ENCODE measurements around the gene TMEM207.

The TMEM207 gene

GRCh38 chr3:190397889-190398288 is 51.8 kb downstream of the TMEM207 start:
- Histone ChIP-seq H4K12ac (ENCODE audit: low read depth, low read length) (no peak overlapping the region), H3K4me1 (ENCODE audit: control insufficient read depth in 1 of 2, insufficient read depth in 2 of 2, low read length in 2 of 2) (no peaks in the 10 kb centered on the region), H2BK12ac (ENCODE audit: low read length) (no peak overlapping the region), H2AK5ac (ENCODE audit: low read length) (no peak overlapping the region), H3K14ac (ENCODE audit: low read length) (no peak overlapping the region), H3K4me3 (ENCODE audit: low read depth, low read length) (no peak overlapping the region), H3K4ac (ENCODE audit: low read depth, low read length) (no peak overlapping the region), H3K18ac (ENCODE audit: low read length) (no peak overlapping the region), H4K8ac (ENCODE audit: low read depth, low read length) (no peak overlapping the region), H3K9ac (ENCODE audit: low read length) (no peak overlapping the region), H3K4me2 (ENCODE audit: low read length) (no peak overlapping the region), H3K79me1 (ENCODE audit: low read length) (no peaks in the 10 kb centered on the region), H2BK120ac (ENCODE audit: insufficient read depth, low read length, poor library complexity) (no peak overlapping the region), H3K36me3 (ENCODE audit: control insufficient read depth in 1 of 2, insufficient read depth in 2 of 2, low read length in 2 of 2) (no peaks in the 10 kb centered on the region), H3K79me2 (ENCODE audit: control insufficient read depth, insufficient read depth, low read length, poor library complexity) (no peaks in the 10 kb centered on the region), H3K9me3 (ENCODE audit: insufficient read depth, low read depth, low read length) (no peaks in the 10 kb centered on the region), H3K27ac (ENCODE audit: low read depth, low read length) (no peak overlapping the region), H2BK5ac (ENCODE audit: low read depth, low read length, poor library complexity) (no peak overlapping the region), H3K27me3 (ENCODE audit: insufficient read depth, low read length) (no peaks in the 10 kb centered on the region), H4K91ac (ENCODE audit: low read depth, low read length) (no peak overlapping the region), H3K23ac (ENCODE audit: low read length) (no peak overlapping the region), H2AFZ (ENCODE audit: insufficient read depth, low read length, poor library complexity) (no peak overlapping the region)
- WGBS (ENCODE audit: extremely low coverage, insufficient coverage, insufficient read length) = no CpG with 5 or more reads among the region's 4 CpGs
- DNase-seq = no peak

- Histone ChIP-seq H3K36me3 (ENCODE audit: control insufficient read depth in 1 of 2, insufficient read depth in 2 of 2, low read length in 2 of 2) (no peaks in the 10 kb centered on the region), H4K91ac (ENCODE audit: low read depth, low read length) (no peak overlapping the region), H3K27me3 (ENCODE audit: insufficient read depth, low read length) (no peaks in the 10 kb centered on the region), H3K79me2 (ENCODE audit: control insufficient read depth, insufficient read depth, low read length, poor library complexity) (no peaks in the 10 kb centered on the region), H2AK5ac (ENCODE audit: low read length) (no peak overlapping the region), H2BK12ac (ENCODE audit: low read length) (no peak overlapping the region), H2AFZ (ENCODE audit: insufficient read depth, low read length, poor library complexity) (no peak overlapping the region), H3K4me1 (ENCODE audit: control insufficient read depth in 1 of 2, insufficient read depth in 2 of 2, low read length in 2 of 2) (no peaks in the 10 kb centered on the region), H3K14ac (ENCODE audit: low read length) (no peak overlapping the region), H3K9ac (ENCODE audit: low read length) (no peak overlapping the region), H3K23ac (ENCODE audit: low read length) (no peak overlapping the region), H3K18ac (ENCODE audit: low read length) (no peak overlapping the region), H3K4me3 (ENCODE audit: low read depth, low read length) (no peak overlapping the region), H3K4me2 (ENCODE audit: low read length) (no peak overlapping the region), H4K12ac (ENCODE audit: low read depth, low read length) (no peak overlapping the region), H3K79me1 (ENCODE audit: low read length) (no peaks in the 10 kb centered on the region), H2BK5ac (ENCODE audit: low read depth, low read length, poor library complexity) (no peak overlapping the region), H3K9me3 (ENCODE audit: insufficient read depth, low read depth, low read length) (no peaks in the 10 kb centered on the region), H3K27ac (ENCODE audit: low read depth, low read length) (no peak overlapping the region), H3K4ac (ENCODE audit: low read depth, low read length) (no peak overlapping the region), H4K8ac (ENCODE audit: low read depth, low read length) (no peak overlapping the region), H2BK120ac (ENCODE audit: insufficient read depth, low read length, poor library complexity) (no peak overlapping the region)
- no peak for DNase-seq
These were observed 53.7 kb downstream of the TMEM207 start for GRCh38 chr3:190396001-190396400.

- Histone ChIP-seq H3K4me3 (ENCODE audit: low read depth, low read length) (no peak overlapping the region), H3K36me3 (ENCODE audit: control insufficient read depth in 1 of 2, insufficient read depth in 2 of 2, low read length in 2 of 2) (no peaks in the 10 kb centered on the region), H4K91ac (ENCODE audit: low read depth, low read length) (no peak overlapping the region), H2AFZ (ENCODE audit: insufficient read depth, low read length, poor library complexity) (no peak overlapping the region), H3K9me3 (ENCODE audit: insufficient read depth, low read depth, low read length) (no peaks in the 10 kb centered on the region), H3K27me3 (ENCODE audit: insufficient read depth, low read length) (no peaks in the 10 kb centered on the region), H4K8ac (ENCODE audit: low read depth, low read length) (no peak overlapping the region), H3K4ac (ENCODE audit: low read depth, low read length) (no peak overlapping the region), H3K4me1 (ENCODE audit: control insufficient read depth in 1 of 2, insufficient read depth in 2 of 2, low read length in 2 of 2) (peaks cover 0 to 5% of the 10 kb centered on the region in 2 experiments), H3K9ac (ENCODE audit: low read length) (no peak overlapping the region), H3K79me1 (ENCODE audit: low read length) (peaks cover 3% of the 10 kb centered on the region), H2BK12ac (ENCODE audit: low read length) (no peak overlapping the region), H2BK5ac (ENCODE audit: low read depth, low read length, poor library complexity) (no peak overlapping the region), H3K4me2 (ENCODE audit: low read length) (no peak overlapping the region), H3K18ac (ENCODE audit: low read length) (no peak overlapping the region), H3K23ac (ENCODE audit: low read length) (no peak overlapping the region), H3K27ac (ENCODE audit: low read depth, low read length) (no peak overlapping the region), H3K79me2 (ENCODE audit: control insufficient read depth, insufficient read depth, low read length, poor library complexity) (no peaks in the 10 kb centered on the region), H4K12ac (ENCODE audit: low read depth, low read length) (no peak overlapping the region), H2AK5ac (ENCODE audit: low read length) (no peak overlapping the region), H3K14ac (ENCODE audit: low read length) (no peak overlapping the region), H2BK120ac (ENCODE audit: insufficient read depth, low read length, poor library complexity) (no peak overlapping the region)
- DNase-seq = no peak
- WGBS (ENCODE audit: extremely low coverage, insufficient coverage, insufficient read length) = no CpG with 5 or more reads among the region's 3 CpGs
These were observed 61.0 kb downstream of the TMEM207 start for GRCh38 chr3:190388703-190389102.

- Histone ChIP-seq H3K4ac (ENCODE audit: low read depth, low read length) (no peak within 1 kb of the TSS), H3K14ac (ENCODE audit: low read length) (peak within 1 kb of the TSS; percentile 40), H4K8ac (ENCODE audit: low read depth, low read length) (no peak within 1 kb of the TSS), H3K79me1 (ENCODE audit: low read length) (peaks cover 3% of the 10 kb centered on the region), H2BK5ac (ENCODE audit: low read depth, low read length, poor library complexity) (no peak within 1 kb of the TSS), H2BK120ac (ENCODE audit: insufficient read depth, low read length, poor library complexity) (peak within 1 kb of the TSS; percentile 38), H3K79me2 (ENCODE audit: control insufficient read depth, insufficient read depth, low read length, poor library complexity) (no peaks in the 10 kb centered on the region), H2AFZ (ENCODE audit: insufficient read depth, low read length, poor library complexity) (no peak within 1 kb of the TSS), H3K23ac (ENCODE audit: low read length) (no peak within 1 kb of the TSS), H4K91ac (ENCODE audit: low read depth, low read length) (peak within 1 kb of the TSS; percentile 5), H3K36me3 (ENCODE audit: control insufficient read depth in 1 of 2, insufficient read depth in 2 of 2, low read length in 2 of 2) (no peaks in the 10 kb centered on the region), H3K27me3 (ENCODE audit: insufficient read depth, low read length) (no peaks in the 10 kb centered on the region), H3K4me1 (ENCODE audit: control insufficient read depth in 1 of 2, insufficient read depth in 2 of 2, low read length in 2 of 2) (peaks cover 0 to 5% of the 10 kb centered on the region in 2 experiments), H2BK12ac (ENCODE audit: low read length) (peak within 1 kb of the TSS; percentile 73), H3K18ac (ENCODE audit: low read length) (no peak within 1 kb of the TSS), H3K27ac (ENCODE audit: low read depth, low read length) (no peak within 1 kb of the TSS), H3K4me3 (ENCODE audit: low read depth, low read length) (no peak within 1 kb of the TSS), H3K9me3 (ENCODE audit: insufficient read depth, low read depth, low read length) (no peaks in the 10 kb centered on the region), H2AK5ac (ENCODE audit: low read length) (no peak within 1 kb of the TSS), H4K12ac (ENCODE audit: low read depth, low read length) (no peak within 1 kb of the TSS), H3K4me2 (ENCODE audit: low read length) (no peak within 1 kb of the TSS), H3K9ac (ENCODE audit: low read length) (no peak within 1 kb of the TSS)
- peak; percentile 85 to 86 for DNase-seq
- WGBS (ENCODE audit: extremely low coverage, insufficient coverage, insufficient read length) = no CpG with 5 or more reads among the region's 12 CpGs
These were observed 62.0 kb downstream of the TMEM207 start, which contains the start of gene CLDN16 for GRCh38 chr3:190387578-190388213. Gene CLDN16, plus strand, starts transcription at chr3:190388163. Its CDS starts 167 bp downstream, at chr3:190388330.

Data from trophoblast cell (in vitro differentiated cells and primary cell).